Measurements from ENCODE around the gene NKD1. TPM values are rescaled to one million over a fixed set of nuclear protein-coding genes. Genes with fewer than 3 reads are reported as not detected.
"Not testable (repeated sequence)": the region's sequence is repeated elsewhere in the genome, so short reads cannot be mapped to it uniquely, and the experiment has no call there.

NKD1 gene
- total RNA-seq, 1 donor from 2014 or later, result 63.0 TPM

DNA sequence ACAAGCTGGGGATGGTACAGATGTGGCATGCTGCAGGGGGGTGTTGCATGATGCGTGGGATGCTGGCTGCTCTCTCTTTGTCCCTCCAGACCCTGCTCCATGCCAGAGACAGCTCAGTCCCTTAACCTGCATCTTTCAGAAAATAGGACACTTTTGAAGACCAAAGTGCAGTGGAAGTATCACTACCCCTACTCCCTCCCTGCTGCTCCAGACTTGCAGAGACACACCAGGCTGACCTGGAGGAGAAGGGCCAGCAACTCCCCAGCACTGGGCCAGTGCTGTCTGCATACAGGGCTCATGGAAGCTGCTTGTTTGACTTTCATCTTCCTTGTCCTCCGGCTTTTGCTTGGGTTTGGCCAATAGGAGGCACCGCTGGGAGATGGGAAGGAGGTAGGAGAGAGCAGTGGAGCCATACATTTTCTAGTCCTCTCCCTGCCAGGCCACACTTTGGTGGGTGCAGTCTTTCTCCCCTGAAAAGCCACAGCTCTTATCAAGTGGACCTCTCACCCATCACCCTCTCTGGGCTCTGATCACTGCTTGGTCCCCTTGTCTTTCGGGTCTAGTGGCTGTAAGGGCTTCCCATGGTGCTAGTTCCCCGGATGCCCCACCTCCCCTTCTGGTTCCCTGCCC, 46.1 kb upstream of the NKD1 start:
- H3K4me1 Mint-ChIP-seq, result peaks cover 11% of the 10 kb centered on the region
- H3K9me3 Mint-ChIP-seq, result no peaks in the 10 kb centered on the region
- no peak overlapping the region for H3K4me3 Mint-ChIP-seq
- no peaks in the 10 kb centered on the region for H3K36me3 Mint-ChIP-seq
- H3K27ac Mint-ChIP-seq, result no peak overlapping the region
- TF ChIP-seq, protein P1, sequence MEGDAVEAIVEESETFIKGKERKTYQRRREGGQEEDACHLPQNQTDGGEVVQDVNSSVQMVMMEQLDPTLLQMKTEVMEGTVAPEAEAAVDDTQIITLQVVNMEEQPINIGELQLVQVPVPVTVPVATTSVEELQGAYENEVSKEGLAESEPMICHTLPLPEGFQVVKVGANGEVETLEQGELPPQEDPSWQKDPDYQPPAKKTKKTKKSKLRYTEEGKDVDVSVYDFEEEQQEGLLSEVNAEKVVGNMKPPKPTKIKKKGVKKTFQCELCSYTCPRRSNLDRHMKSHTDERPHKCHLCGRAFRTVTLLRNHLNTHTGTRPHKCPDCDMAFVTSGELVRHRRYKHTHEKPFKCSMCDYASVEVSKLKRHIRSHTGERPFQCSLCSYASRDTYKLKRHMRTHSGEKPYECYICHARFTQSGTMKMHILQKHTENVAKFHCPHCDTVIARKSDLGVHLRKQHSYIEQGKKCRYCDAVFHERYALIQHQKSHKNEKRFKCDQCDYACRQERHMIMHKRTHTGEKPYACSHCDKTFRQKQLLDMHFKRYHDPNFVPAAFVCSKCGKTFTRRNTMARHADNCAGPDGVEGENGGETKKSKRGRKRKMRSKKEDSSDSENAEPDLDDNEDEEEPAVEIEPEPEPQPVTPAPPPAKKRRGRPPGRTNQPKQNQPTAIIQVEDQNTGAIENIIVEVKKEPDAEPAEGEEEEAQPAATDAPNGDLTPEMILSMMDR (IDR thresholded peaks at IDR 0.05; ENCODE audit: unreplicated experiment), result no peak
- DNase-seq (ENCODE audit: low spot score in 2 of 2, unreplicated experiment in 2 of 2), result no peak
- no peaks in the 10 kb centered on the region for H3K27me3 Mint-ChIP-seq (ENCODE audit: low read depth)

DNA sequence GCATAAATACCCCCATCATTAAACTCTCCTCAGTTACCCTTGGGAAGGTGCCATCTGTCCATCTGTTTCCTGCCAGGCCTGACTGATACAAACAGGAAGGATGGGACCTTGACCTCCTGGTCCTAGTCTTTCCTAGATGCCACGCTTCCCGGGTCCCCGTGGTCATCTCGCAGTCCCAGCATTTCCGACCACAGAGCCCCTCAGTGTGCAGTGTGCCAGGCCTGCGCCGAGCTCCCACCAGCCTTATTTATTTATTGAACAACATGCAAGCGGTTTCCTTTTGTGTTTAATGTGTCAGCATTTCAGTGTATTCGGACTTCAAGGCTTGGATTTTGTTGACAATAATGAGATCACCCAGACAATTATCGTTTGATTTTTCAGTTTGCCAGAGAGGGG, 45.6 kb upstream of the NKD1 start:
- Mint-ChIP-seq H3K36me3 (no peaks in the 10 kb centered on the region), H3K4me1 (peaks cover 11% of the 10 kb centered on the region), H3K27me3 (ENCODE audit: low read depth) (no peaks in the 10 kb centered on the region), H3K4me3 (no peak overlapping the region), H3K27ac (peak overlapping the region; percentile 2), H3K9me3 (no peaks in the 10 kb centered on the region)
- DNase-seq (ENCODE audit: low spot score in 2 of 2, unreplicated experiment in 2 of 2), result no peak
- TF ChIP-seq, protein P1 (IDR thresholded peaks at IDR 0.05; ENCODE audit: unreplicated experiment), result no peak

DNA sequence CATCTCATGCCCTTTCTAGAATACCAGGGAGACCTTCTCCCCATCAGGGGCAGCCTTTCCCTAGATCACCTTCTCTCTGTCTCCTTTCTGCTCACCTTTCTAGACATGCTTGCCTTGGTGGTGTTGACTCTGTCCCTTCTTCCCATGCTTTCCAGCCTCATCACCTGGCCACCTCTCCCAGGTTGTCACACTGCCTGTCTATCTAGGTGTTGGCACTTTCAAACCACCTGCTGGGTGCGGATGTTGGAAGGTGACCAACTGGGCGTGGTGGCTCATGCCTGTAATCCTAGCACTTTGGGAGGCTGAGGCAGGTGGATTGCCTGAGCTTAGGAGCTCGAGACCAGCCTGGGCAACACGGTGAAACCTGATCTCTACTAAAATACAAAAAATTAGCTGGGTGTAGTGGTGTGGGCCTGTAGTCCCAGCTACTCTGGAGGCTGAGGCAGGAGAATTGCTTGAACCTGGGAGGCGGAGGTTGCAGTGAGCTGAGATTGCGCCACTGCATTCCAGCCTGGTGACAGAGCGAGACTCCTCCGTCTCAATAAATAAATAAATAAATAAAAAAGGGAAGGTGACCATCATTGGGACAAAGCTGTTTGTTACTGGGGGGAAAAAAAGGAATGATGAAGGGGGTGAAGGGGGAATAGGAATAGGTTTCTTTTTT, 44.2 kb upstream of the NKD1 start:
- peaks cover 11% of the 10 kb centered on the region for H3K4me1 Mint-ChIP-seq
- not testable (repeated sequence) for H3K27me3 Mint-ChIP-seq (ENCODE audit: low read depth); H3K9me3 Mint-ChIP-seq; H3K36me3 Mint-ChIP-seq; DNase-seq (ENCODE audit: low spot score in 2 of 2, unreplicated experiment in 2 of 2); H3K4me3 Mint-ChIP-seq; H3K27ac Mint-ChIP-seq

DNA sequence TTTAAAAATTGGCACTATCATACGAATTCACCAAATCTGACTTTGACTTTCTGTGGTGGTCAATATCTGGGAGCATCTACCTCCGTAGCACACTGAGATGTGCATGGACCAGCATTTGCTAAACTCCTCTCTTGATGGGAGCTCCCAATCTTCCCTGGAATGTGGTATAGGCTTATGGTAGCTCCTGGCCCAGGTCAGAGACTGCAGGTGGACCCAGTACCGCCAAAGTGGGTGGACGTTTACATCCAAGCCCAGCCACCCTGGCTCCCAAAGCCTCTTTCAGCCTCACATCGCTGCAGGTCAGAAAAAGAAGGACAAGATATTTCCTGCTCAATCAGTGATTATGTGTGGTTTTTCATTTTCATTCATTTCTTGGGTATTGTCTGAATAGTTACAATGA, 43.1 kb upstream of the NKD1 start:
- H3K27ac Mint-ChIP-seq, result no peak overlapping the region
- H3K4me1 Mint-ChIP-seq, result peaks cover 11% of the 10 kb centered on the region
- no peaks in the 10 kb centered on the region for H3K27me3 Mint-ChIP-seq (ENCODE audit: low read depth)
- DNase-seq (ENCODE audit: low spot score in 2 of 2, unreplicated experiment in 2 of 2), result no peak
- H3K9me3 Mint-ChIP-seq, result peaks cover 13% of the 10 kb centered on the region
- no peak overlapping the region for H3K4me3 Mint-ChIP-seq
- TF ChIP-seq, protein P1 (IDR thresholded peaks at IDR 0.05; ENCODE audit: unreplicated experiment), result no peak
- no peaks in the 10 kb centered on the region for H3K36me3 Mint-ChIP-seq

DNA sequence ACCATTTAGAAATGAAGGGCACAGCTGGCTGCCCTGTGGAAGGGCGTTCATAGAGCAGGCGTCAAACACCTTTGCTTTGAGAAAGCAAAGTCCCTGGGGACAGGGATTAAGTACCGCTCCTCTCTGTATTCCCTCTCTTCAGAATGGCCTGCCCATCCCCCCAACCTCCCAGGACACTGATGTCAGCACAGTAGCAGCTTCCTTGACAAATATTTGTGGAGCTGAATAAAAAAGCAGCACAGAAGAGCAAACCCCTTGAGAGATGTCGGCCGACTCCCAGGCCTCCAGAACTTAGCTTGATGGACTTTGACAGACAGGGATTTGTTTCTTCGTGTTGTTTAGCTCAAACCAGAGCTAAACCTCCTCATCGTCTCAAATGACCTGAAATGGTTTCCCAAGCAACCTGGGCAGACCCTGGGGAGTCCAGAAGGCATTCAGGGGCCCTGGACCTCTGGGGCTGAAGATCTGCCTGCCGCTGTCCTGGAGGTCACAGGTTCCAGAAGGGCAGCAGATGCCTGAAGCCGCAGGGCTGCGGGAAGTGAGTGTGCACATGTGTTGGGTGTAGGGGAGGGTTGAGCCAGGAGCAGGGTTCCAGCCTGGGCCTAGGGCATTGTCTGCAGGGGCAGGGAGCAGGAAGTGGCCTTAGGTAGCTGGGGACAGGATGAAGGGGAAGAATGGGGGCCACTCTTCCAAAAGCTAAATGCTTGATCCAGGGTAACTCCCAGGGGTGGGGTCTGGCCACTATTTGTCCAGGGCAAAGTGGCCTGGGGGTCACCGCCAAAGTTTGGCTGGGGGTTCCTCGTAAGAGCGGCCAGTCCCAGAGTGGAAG, 42.3 kb upstream of the NKD1 start:
- TF ChIP-seq, protein P1 (IDR thresholded peaks at IDR 0.05; ENCODE audit: unreplicated experiment), result no peak
- H3K9me3 Mint-ChIP-seq, result peaks cover 17% of the 10 kb centered on the region
- H3K4me3 Mint-ChIP-seq, result no peak overlapping the region
- no peaks in the 10 kb centered on the region for H3K36me3 Mint-ChIP-seq
- H3K4me1 Mint-ChIP-seq, result peaks cover 11% of the 10 kb centered on the region
- DNase-seq (ENCODE audit: low spot score in 2 of 2, unreplicated experiment in 2 of 2), result no peak
- H3K27me3 Mint-ChIP-seq (ENCODE audit: low read depth), result no peaks in the 10 kb centered on the region
- no peak overlapping the region for H3K27ac Mint-ChIP-seq

DNA sequence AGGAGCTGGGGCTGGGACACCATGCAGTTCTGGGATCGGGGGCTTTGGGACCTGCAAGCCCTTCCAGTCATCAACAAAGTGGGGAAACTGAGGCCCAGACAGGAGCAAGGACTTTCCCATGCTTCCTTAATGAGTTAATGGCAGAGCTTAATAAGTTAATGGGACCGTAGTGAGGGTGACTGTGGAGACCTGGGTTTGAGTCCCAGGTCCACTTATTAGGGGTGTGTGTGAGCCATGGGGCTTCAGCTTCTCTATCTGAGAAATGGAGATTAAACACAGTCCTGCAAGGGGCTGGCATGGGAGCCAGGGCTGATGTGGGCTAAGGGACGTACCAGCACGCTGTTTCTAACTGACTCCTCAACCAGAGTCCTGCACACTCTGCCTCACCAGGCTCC, 41.7 kb upstream of the NKD1 start:
- Mint-ChIP-seq H3K4me3 (no peak overlapping the region), H3K9me3 (peaks cover 22% of the 10 kb centered on the region)
- DNase-seq (ENCODE audit: low spot score in 2 of 2, unreplicated experiment in 2 of 2), result no peak

More for the DNA sequence above, 41.7 kb upstream of the NKD1 start:
- peaks cover 11% of the 10 kb centered on the region for H3K4me1 Mint-ChIP-seq
- TF ChIP-seq, protein P1 (IDR thresholded peaks at IDR 0.05; ENCODE audit: unreplicated experiment), result no peak
- no peaks in the 10 kb centered on the region for H3K36me3 Mint-ChIP-seq
- no peak overlapping the region for H3K27ac Mint-ChIP-seq
- H3K27me3 Mint-ChIP-seq (ENCODE audit: low read depth), result no peaks in the 10 kb centered on the region

All from mesothelial cell of epicardium (in vitro differentiated cells).